HG03469 (cell line): ENCODE data around the gene RAB3C.
"Not testable (repeated sequence)": the region's sequence is repeated elsewhere in the genome, so short reads cannot be mapped to it uniquely, and the experiment has no call there.

ENCODE experiments used
- ATAC-seq: cut with Tn5 transposase; IDR thresholded peaks from one replicate; pipeline ENCODE4 v1.9.1; 2021; ENCODE audit warnings: mild to moderate bottlenecking, moderate library complexity, moderate number of reproducible peaks; ENCODE audit not compliant: unreplicated experiment

Gene RAB3C, protein sequence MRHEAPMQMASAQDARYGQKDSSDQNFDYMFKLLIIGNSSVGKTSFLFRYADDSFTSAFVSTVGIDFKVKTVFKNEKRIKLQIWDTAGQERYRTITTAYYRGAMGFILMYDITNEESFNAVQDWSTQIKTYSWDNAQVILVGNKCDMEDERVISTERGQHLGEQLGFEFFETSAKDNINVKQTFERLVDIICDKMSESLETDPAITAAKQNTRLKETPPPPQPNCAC

DNA sequence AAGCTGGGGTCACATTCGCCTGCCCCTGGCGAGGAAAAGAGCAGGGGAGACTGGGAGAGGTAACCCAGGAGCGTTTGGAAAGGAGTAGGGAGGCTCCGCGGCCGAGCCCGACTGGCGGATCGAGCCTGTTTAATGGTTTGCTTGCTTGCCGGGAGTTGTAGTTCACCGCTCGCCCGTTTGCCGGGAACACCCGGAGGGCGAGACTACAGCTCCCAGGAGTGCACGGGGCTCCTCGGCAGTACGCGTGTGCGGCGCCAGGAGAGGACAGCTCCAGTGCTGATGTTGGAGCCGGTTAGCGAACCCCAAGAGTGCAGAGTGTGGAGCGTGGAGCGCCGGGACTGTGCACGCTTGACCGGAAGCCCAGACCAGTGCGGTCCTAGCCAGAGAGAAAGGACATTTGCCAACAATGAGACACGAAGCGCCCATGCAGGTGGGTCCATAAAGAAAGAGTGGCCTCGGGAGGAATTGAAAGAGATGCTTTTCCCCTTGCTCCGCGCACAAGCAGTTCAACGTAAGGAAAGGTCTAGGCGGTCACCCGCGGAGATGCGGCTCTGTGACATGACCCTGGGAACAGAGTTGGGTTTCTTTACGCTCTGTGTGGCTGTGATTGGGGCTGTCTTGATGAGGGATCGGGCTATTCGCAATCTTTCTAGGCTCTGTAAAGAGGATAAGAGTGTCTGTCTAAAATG is at the start of gene RAB3C:
TSS of gene RAB3C (plus strand) at position 273 of the 689 bp plus-strand sequence. CDS start at position 407, 134 bp downstream.
- peak; percentile 99 for ATAC-seq

- ATAC-seq: not testable (repeated sequence)
These were observed 40.9 kb upstream of the RAB3C start for GRCh38 chr5:58541935-58542334.

- ATAC-seq: no peak
These were observed 40.2 kb upstream of the RAB3C start for GRCh38 chr5:58542709-58543108.

DNA sequence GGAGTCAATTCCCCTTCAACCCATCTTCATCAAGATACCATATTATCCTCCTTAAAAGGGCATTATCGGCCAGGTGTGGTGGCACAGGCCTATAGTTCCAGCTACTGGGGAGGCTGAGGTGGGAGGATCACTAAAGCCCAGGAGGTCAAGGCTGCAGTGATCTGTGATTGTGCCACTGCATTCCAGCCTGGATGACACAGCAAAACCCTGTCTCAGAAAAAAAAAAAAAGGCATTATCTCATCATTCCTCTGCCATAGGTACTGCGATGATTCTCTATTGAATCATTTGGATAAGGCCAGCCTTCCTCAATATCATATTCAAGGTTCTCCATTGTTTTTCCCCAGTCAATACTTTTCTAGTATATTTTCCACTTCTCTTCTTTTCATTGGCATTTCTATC is 39.2 kb upstream of the RAB3C start:
- ATAC-seq: no peak

DNA sequence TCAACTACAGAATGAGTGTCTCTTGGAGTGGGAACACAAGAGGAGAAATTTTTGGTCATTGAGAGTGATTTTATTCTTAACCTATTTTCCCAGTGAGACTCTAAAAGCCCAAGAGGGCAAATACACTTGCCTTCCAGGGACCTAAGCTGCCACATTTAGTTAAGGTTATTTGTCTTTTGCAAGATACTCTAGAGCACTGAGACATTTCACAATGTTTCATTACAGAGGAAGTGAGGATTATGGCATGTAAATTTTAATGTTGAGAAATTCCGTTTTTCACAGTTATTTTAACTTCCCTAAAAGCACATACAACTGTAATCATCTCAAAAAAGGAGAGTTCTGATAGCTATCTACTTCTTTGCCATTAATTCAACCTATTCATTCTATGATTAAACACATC is 38.7 kb upstream of the RAB3C start:
- ATAC-seq: no peak

DNA sequence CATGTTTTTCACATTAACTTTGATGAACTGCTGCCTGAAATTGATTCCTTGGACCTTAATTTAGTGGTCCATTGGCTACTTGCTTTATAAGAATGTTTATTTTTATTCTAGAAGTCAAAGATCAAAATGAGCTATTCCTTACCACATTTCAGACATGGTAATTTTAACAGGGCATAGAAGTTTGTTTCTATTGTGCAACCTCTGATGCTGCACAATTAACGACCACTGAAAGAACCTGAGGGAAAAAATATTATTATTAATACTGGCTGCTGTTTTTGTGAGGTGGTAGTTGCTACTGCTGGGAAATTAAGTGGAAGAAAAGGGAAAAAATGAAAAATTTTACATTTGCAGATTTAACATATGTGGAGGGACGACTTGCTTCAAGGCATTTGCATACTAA is 37.9 kb upstream of the RAB3C start:
- ATAC-seq: no peak

DNA sequence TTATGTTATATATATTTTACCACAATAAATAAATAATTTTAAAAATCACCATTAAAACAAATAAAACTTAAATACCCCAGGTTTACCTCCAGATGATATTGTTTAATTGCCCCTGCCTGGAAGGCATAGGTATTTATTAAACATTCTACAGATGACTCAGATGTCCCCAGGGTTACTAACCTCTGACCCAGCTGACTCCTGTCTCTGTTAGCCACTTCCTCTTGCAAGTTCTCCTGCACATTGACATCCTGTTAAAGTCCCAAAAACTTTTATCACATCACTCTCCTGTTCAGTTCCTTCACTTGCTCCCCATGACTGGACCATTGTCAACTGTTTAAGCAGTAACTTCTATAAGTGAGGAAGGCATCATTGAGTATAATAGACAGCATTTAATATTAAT is 37.0 kb upstream of the RAB3C start:
- peak; percentile 98 for ATAC-seq

- ATAC-seq: no peak
These were observed 34.8 kb upstream of the RAB3C start for GRCh38 chr5:58548068-58548467.

DNA sequence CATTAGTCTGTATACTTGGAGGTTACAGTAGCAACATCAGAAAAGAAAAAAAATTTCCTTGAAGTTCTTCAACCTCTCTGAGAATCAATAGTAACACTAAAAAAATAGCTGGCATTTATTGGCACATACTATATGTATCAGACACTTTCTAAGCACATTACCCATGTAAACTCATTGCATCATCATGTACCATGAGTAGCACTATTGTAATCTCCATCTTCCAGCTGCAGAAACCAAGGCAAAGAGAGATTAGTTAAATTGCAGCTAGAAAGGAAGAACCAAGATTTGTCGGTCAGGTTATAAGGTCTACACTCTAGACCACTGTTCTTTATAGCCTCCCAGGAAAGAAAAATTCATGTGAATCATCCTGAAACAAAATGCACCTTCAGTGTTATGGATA is 31.4 kb upstream of the RAB3C start:
- no peak for ATAC-seq

GRCh38 chr5:58557665-58558338 is 25.1 kb upstream of the RAB3C start:
- ATAC-seq: not testable (repeated sequence)

- ATAC-seq: not testable (repeated sequence)
These were observed 19.7 kb upstream of the RAB3C start for GRCh38 chr5:58563016-58563700.

DNA sequence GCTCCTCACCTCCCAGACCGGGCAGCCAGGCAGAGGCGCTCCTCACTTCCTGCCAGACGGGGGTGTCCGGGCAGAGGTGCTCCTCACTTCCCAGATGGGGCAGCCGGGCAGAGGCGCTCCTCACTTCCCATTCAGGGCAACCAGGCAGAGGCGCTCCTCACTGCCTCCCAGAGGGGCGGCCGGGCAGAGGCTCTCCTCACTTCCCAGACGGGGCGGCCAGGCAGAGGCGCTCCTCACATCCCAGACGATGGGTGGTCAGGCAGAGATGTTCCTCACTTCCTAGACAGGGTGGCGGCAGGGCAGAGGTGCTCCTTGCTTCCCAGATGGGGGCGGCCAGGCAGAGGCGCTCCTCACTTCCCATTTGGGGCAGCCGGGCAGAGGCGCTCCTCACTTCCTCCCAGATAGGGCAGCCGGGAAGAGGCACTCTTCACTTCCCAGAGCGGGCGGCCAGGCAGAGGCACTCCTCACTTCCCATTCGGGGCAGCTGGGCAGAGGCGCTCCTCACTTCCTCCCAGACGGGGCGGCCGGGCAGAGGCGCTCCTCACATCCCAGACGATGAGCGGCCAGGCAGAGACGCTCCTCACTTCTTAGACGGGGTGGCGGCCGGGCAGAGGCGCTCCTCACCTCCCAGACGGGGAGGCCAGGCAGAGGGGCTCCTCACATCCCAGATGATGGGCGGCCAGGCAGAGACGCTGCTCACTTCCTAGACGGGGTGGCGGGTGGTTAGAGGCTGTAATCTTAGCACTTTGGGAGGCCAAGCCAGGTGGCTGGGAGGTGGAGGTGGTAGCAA is 18.6 kb upstream of the RAB3C start:
- ATAC-seq: not testable (repeated sequence)

GRCh38 chr5:58565033-58565432 is 17.8 kb upstream of the RAB3C start:
- ATAC-seq: no peak

DNA sequence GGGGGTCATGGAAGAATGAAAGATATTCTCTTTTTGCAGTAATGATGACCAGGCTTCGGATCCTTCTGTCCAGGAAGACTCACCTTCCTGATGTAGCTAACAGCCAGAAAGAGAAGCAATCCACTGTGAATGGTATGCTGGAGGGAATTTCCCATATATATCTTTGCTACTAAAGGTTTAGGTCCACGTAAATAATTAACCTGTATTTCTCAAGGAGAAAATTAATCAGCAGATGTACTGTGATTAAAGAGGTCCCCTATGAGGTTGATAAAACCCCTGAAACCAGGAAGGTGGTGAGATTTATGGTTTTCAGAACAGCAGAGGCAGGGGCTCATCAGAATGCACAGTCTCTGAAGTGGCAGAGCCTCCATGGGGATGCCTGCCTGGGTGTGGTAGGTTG is 11.4 kb upstream of the RAB3C start:
- ATAC-seq: no peak

DNA sequence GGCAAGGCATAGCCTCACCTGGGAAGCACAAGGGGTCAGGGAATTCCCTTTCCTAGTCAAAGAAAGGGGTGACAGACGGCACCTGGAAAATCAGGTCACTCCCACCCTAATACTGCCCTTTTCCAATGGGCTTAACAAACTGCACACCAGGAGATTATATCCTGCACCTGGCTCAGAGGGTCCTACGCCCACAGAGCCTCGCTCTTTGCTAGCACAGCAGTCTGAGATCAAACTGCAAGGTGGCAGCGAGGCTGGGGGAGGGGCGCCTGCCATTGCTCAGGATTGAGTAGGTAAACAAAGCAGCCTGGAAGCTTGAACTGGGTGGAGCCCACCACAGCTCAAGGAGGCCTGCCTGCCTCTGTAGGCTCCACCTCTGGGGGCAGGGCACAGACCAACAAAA is 9.9 kb upstream of the RAB3C start:
- ATAC-seq: not testable (repeated sequence)

- ATAC-seq: no peak
These were observed 3.1 kb upstream of the RAB3C start for GRCh38 chr5:58579781-58580180.

- ATAC-seq: no peak
These were observed 664 bp upstream of the RAB3C start for GRCh38 chr5:58582019-58582802.

DNA sequence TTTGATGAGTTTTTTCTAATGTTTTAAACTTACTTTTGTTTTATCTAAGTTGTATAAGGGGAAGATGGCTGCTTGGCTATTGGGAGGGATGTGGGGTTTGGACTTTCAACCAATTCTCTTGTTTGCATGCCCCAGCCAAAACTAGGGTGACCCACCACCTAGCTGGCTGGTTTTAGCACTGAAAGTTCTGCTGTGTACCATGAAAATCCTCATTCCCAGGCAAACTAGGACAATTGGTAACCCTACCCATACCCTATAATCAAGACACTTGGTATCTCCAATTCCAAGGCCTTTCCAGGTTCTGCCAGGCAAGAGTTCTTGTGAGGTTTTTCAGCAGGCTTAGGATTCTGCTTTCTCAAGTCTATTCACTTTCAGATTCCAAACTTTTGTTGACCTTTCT is 13.1 kb downstream of the RAB3C start:
- ATAC-seq: no peak

- no peak for ATAC-seq
These were observed 15.6 kb downstream of the RAB3C start for GRCh38 chr5:58598440-58598839.

- ATAC-seq: no peak
These were observed 16.3 kb downstream of the RAB3C start for GRCh38 chr5:58599217-58599616.
